CD4-positive, alpha-beta T cell treated with Interleukin-6 for 4 hours (primary cell): ENCODE data around the gene SLC4A1.

Source experiments
- DNase-seq: peaks from one replicate; pipeline ENCODE4 v3.0.0-alpha.2; 2020; ENCODE audit warnings: mixed read lengths

The SLC4A1 gene

DNA sequence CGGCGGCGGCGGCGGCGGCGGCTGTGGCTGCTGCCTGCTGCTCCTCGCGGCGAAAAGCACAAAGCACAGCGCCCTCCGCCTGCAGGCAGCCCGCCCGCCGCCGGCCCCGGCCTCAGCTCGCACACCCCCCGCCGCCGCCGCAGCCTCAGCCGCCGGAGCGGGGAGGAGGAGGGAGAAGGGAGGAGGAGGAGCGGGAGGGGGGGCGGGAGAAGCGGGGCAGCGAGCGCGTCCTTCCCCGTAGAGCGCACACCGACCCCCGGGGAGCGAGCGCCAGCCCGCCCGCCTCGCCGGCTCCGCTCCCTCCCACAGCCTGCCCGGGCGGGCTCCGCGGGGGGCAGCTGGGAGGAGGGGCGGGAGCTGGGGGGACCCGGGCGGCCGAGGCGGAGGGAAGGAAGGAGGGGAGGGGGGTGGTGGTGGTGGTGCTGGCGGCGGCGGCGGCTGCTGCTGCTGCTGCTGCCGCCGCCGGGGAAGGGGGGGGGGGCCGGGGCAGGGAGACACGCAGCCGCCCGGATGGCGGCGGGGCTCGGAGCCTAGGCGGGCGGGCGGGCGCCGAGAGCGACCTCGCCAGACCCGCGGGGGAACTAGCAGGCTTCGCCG is 48.2 kb downstream of the SLC4A1 start, which contains the start of gene UBTF:
TSS of gene UBTF (minus strand) at position 60 of the 597 bp plus-strand sequence. CDS start 1,446 bp downstream, outside the sequence.
- peak; percentile 85 for DNase-seq

GRCh38 chr17:44219108-44219615 is 48.8 kb downstream of the SLC4A1 start:
- DNase-seq = peak; percentile 73

- peak; percentile 90 for DNase-seq
These were observed 49.4 kb downstream of the SLC4A1 start for GRCh38 chr17:44218344-44219107.

DNA sequence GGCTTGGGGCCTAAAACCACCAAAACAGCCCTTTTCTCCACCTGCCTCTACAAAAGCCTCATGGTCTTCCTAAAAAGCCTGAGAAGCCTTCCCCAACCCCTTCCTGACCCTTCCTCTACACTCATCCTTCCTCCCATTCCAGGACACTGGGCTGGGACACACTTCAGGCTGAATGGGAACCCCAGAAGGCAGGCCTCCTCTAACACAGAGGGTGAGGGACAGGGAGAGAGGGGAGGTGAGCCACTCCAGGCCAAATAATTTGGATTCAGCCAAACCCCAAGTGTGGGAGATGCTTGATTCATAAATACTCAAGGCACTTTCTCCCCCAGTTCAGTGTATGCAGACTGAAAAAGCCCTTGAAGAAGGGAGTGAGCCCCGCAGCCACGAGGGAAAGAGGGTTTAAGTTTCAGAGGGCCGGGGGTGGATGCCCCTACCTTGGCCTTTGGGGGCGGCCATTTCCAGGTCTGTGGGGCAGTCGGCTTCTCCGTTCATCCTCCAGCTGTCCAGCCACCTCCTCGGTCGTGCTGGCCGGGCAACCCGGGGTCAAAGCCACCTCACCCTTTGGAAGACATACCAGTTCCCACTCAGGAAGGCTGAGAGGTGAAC is 50.1 kb downstream of the SLC4A1 start:
- DNase-seq = no peak

DNA sequence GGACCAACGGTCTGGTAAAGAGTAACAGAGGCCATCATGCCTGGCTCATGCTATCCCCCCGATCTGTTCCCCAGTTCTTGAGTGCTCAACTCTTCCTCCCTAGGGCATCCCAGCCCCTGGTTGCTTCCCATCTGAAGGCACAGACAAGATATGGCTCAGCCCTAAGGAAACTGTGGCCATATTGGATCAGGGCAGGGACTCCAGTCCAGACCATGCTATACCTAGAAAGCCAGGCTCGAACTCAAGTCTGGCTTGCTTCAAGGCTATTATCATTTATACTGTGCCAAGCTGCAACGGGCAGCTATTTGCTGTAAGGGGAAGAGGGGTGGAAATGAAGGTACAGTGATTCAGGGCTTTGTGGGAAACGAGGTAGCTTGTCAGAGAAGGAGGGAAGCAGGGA is 51.2 kb downstream of the SLC4A1 start:
- peak; percentile 19 for DNase-seq

DNA sequence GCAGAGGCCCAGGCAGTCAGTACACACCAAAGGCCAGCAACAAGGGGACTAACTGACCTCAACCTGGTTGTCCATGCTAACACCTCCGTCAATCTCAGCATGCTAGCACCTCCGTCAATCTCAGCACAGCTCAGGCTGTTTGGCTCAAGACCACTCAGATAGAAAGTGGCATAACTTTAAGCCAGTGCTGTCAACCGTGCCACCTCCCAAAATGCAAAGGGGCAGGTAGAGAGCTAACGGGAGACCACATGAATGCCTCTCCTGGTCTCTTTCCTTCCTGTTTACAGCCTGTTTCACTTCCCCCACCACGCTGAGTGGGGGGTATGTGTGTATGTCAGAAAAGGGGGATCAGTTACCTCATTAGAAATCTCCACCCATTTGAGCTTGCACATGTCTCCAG is 51.8 kb downstream of the SLC4A1 start:
- DNase-seq = peak; percentile 72

- DNase-seq = no peak
These were observed 53.0 kb downstream of the SLC4A1 start for GRCh38 chr17:44214896-44215295.

GRCh38 chr17:44214230-44214494 is 53.8 kb downstream of the SLC4A1 start:
- no peak for DNase-seq

DNA sequence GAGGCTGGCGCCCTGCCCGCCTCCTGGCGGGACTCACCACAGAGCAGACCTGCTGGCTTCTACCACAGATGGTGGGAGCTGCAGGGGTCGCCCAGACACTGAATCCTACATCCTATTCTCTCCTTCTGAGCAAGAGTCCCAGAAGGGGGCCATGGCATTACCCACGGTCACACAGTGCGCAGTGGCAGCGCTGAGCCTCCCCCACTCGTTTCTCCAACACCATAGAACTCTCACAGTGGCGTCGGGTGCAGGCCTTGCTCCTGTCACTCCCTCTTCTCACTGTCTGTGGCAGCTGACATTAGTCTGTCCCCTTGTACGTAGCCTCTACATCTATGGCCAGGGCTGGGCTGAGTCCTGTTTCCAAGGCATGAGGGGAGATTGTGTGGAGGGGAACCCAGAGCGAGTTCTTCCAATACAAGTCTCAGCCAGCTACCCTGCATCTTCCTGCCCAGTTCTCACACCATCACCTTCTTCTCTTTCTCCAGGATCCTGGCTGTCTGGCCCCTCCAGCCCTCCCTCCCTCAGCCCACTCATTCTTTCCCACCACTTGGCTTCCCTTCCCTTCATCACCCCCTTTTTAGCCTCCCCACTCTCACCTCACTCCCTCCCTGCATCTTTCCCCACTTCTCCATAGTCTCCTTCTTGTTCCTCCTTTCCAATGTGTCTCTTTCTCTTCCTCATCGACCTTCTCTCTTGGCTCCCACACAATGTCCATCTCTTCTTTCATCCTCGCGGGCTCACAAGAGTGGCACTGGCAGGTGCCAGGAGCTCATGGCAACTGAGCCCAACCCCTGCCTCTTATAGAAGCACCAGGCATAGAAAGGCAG is 54.3 kb downstream of the SLC4A1 start:
- DNase-seq = no peak

DNA sequence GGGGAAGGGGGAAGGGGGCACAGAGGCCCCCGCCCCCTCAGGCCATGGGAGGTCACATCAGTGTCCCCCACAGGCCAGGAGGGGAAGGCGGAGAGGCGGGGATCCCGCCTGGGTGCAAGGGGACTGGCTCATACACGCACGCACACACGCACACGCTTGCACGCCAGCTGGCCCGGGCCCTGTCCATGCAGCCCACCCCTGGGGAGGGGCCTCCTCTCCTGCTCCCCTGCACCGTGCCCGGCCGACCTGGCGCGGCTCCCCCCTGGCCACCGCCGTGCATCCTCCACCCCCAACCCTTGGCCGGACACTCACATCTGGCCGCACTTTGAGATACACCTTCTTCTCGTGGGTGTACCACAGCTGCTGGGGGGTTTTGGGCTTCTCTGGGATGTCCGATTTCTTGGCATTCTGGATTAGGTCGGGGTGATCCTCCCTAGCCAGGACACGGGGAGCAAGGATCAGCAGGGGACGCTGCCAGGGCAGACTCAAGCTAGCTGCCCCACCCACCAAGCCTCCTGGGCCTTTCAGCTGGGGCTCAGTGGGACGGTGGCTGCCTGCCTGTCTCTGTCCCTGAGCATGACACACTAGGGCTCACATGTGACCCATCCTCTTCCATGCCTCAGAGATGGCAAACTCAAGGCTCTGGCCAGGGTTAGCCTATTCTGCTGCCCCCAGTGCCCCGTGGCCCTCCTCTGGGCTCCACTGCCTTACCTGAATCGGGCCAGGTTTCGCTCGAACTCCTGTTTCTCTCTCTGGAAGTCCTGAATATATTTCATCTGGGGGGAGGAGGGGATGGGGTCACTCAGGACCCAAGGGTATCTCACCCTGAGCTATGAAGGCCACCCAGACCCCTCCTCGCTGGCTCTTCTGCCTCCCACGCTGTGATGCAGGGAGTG is 55.2 kb downstream of the SLC4A1 start:
- DNase-seq = no peak

GRCh38 chr17:44211281-44212265 is 56.4 kb downstream of the SLC4A1 start:
- DNase-seq = no peak

DNA sequence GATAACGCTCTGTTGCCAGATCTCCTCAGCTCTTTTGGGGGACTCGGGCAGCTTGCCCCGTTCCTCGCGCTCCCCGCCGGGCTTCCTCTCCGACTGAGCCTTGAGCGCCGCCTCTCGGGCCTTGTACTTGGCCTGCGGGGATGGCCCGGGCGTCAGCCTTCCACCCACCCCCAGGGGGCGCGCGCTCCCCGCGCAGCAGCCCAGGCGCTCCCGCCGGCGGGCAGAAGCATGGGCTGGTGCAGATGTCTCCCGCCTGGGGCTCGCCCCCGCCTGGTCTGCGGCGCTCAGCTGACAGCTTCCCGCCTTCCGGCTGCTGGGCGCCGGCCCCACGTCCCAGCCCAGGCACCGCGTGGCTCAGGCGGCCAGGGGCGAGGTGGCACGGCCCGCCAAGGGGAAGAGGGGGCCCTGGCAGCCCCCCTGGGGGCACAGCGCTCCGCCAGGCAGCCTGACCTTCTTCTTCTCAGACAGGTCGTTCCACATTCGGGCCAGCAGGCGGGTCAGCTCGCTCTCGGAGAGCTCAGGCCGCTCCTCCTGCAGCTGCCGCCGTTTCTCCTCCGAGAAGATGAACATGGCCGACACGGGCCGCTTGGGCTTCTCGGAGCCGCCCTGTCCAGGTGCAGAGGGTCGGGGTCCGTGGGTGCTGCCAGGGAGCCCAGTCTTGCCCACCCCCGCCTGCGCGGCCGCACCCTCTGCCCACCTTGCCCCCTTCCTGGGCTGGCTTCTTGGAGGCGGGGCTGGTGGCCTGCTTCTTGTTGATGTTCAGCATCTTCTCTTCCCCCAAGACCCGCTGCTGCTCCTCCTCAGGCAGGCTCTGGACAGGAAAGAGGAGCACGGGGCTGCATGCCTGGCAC is 57.4 kb downstream of the SLC4A1 start:
- DNase-seq = peak; percentile 94

GRCh38 chr17:44209786-44210341 is 58.1 kb downstream of the SLC4A1 start:
- no peak for DNase-seq

GRCh38 chr17:44207743-44208142 is 60.2 kb downstream of the SLC4A1 start:
- DNase-seq = no peak

DNA sequence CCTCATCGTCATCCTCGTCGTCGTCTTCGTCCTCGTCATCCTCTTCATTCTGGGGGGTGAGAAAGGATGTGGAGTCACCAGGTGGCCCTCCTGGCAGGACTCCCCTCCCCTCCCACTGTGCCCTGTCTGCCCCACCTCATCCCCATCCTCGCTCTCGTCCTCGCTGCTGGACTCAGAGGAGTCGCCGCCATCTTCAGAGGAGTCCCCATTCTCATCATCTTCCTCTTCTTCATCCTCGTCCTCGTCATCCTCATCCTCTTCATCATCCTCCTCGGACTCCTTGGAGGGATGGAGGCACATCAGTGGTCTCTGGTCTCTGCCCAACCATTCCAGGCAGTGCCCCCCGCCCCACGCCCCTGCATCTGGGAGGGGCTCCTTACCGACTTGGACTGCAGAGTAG is 60.6 kb downstream of the SLC4A1 start:
- DNase-seq = no peak

- no peak for DNase-seq
These were observed 61.1 kb downstream of the SLC4A1 start for GRCh38 chr17:44206825-44207155.

GRCh38 chr17:44205962-44206824 is 61.7 kb downstream of the SLC4A1 start:
- DNase-seq = no peak

- no peak for DNase-seq
These were observed 63.5 kb downstream of the SLC4A1 start for GRCh38 chr17:44204441-44204882.
